GM23248 (cell line): Measurements from ENCODE around the gene HDAC4.

Experiments used
- EZH2 ChIP-seq: fragments of 200-600 bp; sonication (generic); IDR thresholded peaks from 2 replicates; pipeline ENCODE4 v1.6.1; 2018; ENCODE audit warnings: antibody characterized with exemption, mild to moderate bottlenecking; ENCODE audit not compliant: insufficient read depth, poor library complexity, severe bottlenecking
- EZH2phosphoT487 ChIP-seq: fragments of 200-600 bp; sonication (generic); IDR thresholded peaks from 2 replicates; pipeline ENCODE4 v1.6.1; 2018; ENCODE audit warnings: antibody characterized with exemption, moderate library complexity, mild to moderate bottlenecking, low read depth; ENCODE audit not compliant: insufficient read depth

DNA sequence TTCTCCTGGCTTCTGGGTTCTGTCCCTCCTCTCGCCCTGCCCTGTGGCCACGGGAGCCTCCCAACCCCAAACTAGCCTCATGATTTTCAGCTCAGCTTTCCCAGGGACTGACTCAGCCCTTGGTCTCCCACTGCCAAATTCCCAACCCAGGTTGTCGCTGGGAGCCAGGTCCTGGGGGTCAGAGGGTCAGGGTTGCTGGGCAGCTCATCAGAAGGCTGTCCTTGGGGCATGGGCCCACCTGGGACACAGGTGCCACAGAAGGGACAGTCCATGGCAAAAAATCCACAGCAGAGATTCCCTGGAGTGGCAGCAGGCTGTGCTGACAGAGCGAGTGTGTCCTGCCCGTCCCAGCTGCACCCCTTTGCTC is 372.6 kb downstream of the HDAC4 start:
- no peak for TF ChIP-seq EZH2
- no peak for TF ChIP-seq EZH2phosphoT487
